Body of pancreas (tissue), 4 donors: ENCODE data around the gene IL13.

Experiments used
- CTCF ChIP-seq, 7 experiments: fragments of 450-650 bp in 4 of 7; fragments of 200-600 bp in 3 of 7; sonication (generic) in 3 of 7; IDR thresholded peaks; one replicate each; pipeline ENCODE4 v1.5.1; 2016 to 2019; ENCODE audit warnings: antibody characterized with exemption in 7 of 7
- POLR2A ChIP-seq, 3 donors: fragments of 450-650 bp; IDR thresholded peaks; one replicate each; pipeline ENCODE4 v1.6.1; 2016; ENCODE audit warnings: antibody characterized with exemption in 3 of 3, mild to moderate bottlenecking in 2 of 3

GRCh38 chr5:132669966-132670882 is 12.3 kb downstream of the IL13 start:
- TF ChIP-seq CTCF (IDR thresholded peaks at IDR 0.05) (no peak), POLR2A (IDR thresholded peaks at IDR 0.05) (no peak)
